ENCODE results near the gene CTDSPL2. TPM values are rescaled to one million over a fixed set of nuclear protein-coding genes. Genes with fewer than 3 reads are reported as not detected.
A peak's percentile ranks its signal among the peaks of the same experiment; 100 is the strongest.
"Not testable (repeated sequence)": the region's sequence is repeated elsewhere in the genome, so short reads cannot be mapped to it uniquely, and the experiment has no call there.

The CTDSPL2 gene
- total and polyA plus RNA-seq, 2 donors from 2014 or later, result 4.2 to 37.8 TPM

DNA sequence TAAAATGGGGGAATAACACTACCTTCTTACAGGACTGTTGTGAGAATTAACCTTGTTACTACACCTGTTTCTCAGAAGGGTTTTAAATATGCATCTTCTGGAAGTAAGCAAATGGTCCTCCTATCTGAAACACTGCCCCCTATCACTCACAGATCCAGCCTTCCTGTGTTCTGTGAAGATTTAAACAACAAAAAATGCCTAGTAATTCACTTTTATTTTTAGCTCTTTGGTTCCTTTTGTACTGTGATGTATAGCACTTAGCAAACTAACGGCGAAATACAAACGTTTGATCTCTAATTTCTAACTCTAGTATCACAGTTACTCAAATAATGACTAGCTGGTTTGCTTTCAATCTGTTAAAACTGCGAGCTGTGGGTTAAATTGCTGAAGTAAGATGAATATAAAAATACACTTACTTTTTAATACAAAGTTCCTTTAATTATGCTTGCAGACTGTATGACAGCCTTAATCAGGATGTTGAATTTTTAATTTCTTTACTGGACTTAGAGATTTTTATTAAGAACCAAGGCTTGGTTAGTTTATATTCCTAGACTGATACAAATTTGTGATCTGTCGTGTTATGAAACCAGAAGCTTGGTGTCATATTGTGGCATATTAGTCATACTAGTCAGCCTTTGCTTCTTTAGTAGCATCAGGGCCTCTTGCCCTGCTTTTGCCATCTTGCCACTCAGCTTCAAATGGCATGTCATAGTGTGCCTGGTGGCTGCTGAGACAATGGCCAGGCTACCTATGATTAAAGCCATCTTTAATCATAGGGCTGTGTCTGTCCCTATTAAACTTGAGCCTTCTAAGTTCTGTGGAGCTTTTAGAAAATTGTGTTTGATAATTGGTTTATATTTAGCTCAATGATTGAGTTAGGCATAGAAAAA, 118.7 kb downstream of the CTDSPL2 start:
- H3K27ac ChIP-seq (ENCODE audit: low read depth in 2 of 2, low read length in 2 of 2), result no peak overlapping the region

DNA sequence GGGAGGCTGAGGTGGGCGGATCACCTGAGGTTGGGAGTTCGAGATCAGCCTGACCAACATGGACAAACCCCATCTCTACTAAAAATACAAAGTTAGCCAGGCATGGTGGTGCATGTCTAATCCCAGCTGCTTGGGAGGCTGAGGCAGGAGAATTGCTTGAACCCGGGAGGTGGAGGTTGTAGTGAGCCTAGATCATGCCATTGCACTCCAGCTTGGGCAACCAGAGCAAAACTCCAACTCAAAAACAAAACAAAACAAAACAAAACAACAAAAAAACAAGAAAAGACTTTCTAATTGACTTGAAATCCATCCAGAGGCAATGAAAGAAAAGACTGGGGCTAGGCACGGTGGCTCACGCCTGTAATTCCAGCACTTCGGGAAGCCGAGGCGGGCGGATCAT, 121.7 kb downstream of the CTDSPL2 start:
- H3K27me3 ChIP-seq (ENCODE audit: control insufficient read depth, insufficient read depth, low read length); H3K36me3 ChIP-seq (ENCODE audit: control insufficient read depth in 2 of 3, insufficient read depth in 3 of 3, low read length in 3 of 3); intact Hi-C loops (cut with DNase I); H3K9me3 ChIP-seq (ENCODE audit: control insufficient read depth in 2 of 3, insufficient read depth in 1 of 3, low read length in 3 of 3); H3K9ac ChIP-seq (ENCODE audit: low read length in 3 of 3); H3K4me3 ChIP-seq (ENCODE audit: low read length in 3 of 3); H3K4me1 ChIP-seq (ENCODE audit: control insufficient read depth in 2 of 3, insufficient read depth in 2 of 3, low read depth in 1 of 3, low read length in 3 of 3); FAIRE-seq; DNase-seq; H3K27ac ChIP-seq (ENCODE audit: low read depth in 2 of 2, low read length in 2 of 2): not testable (repeated sequence)

More for the DNA sequence above, 118.7 kb downstream of the CTDSPL2 start:
- H3K9me3 ChIP-seq (ENCODE audit: control insufficient read depth in 2 of 3, insufficient read depth in 1 of 3, low read length in 3 of 3), result no peaks in the 10 kb centered on the region
- peaks cover 0 to 6% (median 3%) of the 10 kb centered on the region in 3 donors for H3K4me1 ChIP-seq (ENCODE audit: control insufficient read depth in 2 of 3, insufficient read depth in 2 of 3, low read depth in 1 of 3, low read length in 3 of 3)
- peak in 1 of 5 donors; percentile 10 for DNase-seq
- no peak overlapping the region for H3K4me3 ChIP-seq (ENCODE audit: low read length in 3 of 3)
- H3K36me3 ChIP-seq (ENCODE audit: control insufficient read depth in 2 of 3, insufficient read depth in 3 of 3, low read length in 3 of 3), result no peaks in the 10 kb centered on the region
- H3K27me3 ChIP-seq (ENCODE audit: control insufficient read depth, insufficient read depth, low read length), result no peaks in the 10 kb centered on the region
- intact Hi-C loops (cut with DNase I), result no loop called here
- H3K9ac ChIP-seq (ENCODE audit: low read length in 3 of 3), result no peak overlapping the region
- TF ChIP-seq, protein P1, sequence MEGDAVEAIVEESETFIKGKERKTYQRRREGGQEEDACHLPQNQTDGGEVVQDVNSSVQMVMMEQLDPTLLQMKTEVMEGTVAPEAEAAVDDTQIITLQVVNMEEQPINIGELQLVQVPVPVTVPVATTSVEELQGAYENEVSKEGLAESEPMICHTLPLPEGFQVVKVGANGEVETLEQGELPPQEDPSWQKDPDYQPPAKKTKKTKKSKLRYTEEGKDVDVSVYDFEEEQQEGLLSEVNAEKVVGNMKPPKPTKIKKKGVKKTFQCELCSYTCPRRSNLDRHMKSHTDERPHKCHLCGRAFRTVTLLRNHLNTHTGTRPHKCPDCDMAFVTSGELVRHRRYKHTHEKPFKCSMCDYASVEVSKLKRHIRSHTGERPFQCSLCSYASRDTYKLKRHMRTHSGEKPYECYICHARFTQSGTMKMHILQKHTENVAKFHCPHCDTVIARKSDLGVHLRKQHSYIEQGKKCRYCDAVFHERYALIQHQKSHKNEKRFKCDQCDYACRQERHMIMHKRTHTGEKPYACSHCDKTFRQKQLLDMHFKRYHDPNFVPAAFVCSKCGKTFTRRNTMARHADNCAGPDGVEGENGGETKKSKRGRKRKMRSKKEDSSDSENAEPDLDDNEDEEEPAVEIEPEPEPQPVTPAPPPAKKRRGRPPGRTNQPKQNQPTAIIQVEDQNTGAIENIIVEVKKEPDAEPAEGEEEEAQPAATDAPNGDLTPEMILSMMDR (IDR thresholded peaks at IDR 0.05; ENCODE audit: borderline replicate concordance, extremely low read depth, insufficient read depth), result peak; percentile 14
- no peak for FAIRE-seq

DNA sequence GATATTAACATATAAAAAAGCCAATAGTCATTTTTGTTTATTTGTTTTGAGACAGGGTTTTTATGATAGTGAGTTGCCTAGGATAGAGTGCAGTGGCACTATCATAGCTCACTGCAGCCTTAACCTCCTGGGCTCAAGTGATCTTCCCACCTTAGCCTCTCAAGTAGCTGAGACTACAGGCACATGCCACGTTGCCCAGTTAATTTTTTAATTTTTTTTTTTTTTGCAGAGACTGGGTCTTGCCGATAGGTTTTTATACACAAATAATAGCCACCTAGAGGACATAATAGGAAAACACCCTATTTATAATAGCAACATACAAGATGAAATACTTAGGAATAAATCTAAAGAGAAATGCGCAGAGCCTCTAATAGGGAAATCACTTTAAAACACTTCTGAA, 122.8 kb downstream of the CTDSPL2 start:
- H3K36me3 ChIP-seq (ENCODE audit: control insufficient read depth in 2 of 3, insufficient read depth in 3 of 3, low read length in 3 of 3), result peaks cover 0 to 8% (median 7%) of the 10 kb centered on the region in 3 donors

DNA sequence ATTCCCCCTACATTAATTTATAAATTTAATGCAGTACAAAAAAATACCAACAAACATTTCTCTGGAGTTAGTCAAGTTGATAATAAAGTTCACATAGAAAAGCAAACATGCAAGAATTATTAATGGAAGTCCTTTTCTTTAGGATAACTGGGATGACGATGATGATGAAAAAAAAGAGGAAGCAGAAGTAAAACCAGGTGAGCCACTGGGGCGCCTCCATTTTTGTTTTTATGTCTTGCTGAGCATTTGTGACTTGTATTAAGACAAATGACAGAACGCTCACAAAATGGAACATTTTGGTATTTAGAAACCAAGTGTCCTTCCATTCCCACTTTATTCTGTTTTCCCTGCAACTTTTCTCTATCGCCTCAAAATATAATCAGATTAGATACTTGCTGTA, 123.3 kb downstream of the CTDSPL2 start:
- H3K36me3 ChIP-seq (ENCODE audit: control insufficient read depth in 2 of 3, insufficient read depth in 3 of 3, low read length in 3 of 3), result peaks cover 0 to 13% (median 7%) of the 10 kb centered on the region in 3 donors
- TF ChIP-seq, protein P1 (IDR thresholded peaks at IDR 0.05; ENCODE audit: borderline replicate concordance, extremely low read depth, insufficient read depth), result no peak
- no peak overlapping the region for H3K4me3 ChIP-seq (ENCODE audit: low read length in 3 of 3)
- no peaks in the 10 kb centered on the region for H3K27me3 ChIP-seq (ENCODE audit: control insufficient read depth, insufficient read depth, low read length)
- FAIRE-seq (no peak), DNase-seq (no peak)
- intact Hi-C loops (cut with DNase I), result no loop called here
- H3K27ac ChIP-seq (ENCODE audit: low read depth in 2 of 2, low read length in 2 of 2), result no peak overlapping the region
- no peaks in the 10 kb centered on the region for H3K9me3 ChIP-seq (ENCODE audit: control insufficient read depth in 2 of 3, insufficient read depth in 1 of 3, low read length in 3 of 3)
- H3K4me1 ChIP-seq (ENCODE audit: control insufficient read depth in 2 of 3, insufficient read depth in 2 of 3, low read depth in 1 of 3, low read length in 3 of 3), result peaks cover 0 to 2% (median 0%) of the 10 kb centered on the region in 3 donors
- H3K9ac ChIP-seq (ENCODE audit: low read length in 3 of 3), result no peak overlapping the region

More for the DNA sequence above, 122.8 kb downstream of the CTDSPL2 start:
- Histone ChIP-seq H3K27ac (ENCODE audit: low read depth in 2 of 2, low read length in 2 of 2) (no peak overlapping the region), H3K9me3 (ENCODE audit: control insufficient read depth in 2 of 3, insufficient read depth in 1 of 3, low read length in 3 of 3) (no peaks in the 10 kb centered on the region), H3K4me1 (ENCODE audit: control insufficient read depth in 2 of 3, insufficient read depth in 2 of 3, low read depth in 1 of 3, low read length in 3 of 3) (no peaks in the 10 kb centered on the region), H3K9ac (ENCODE audit: low read length in 3 of 3) (no peak overlapping the region), H3K27me3 (ENCODE audit: control insufficient read depth, insufficient read depth, low read length) (no peaks in the 10 kb centered on the region), H3K4me3 (ENCODE audit: low read length in 3 of 3) (no peak overlapping the region)
- TF ChIP-seq, protein P1 (IDR thresholded peaks at IDR 0.05; ENCODE audit: borderline replicate concordance, extremely low read depth, insufficient read depth), result no peak
- intact Hi-C loops (cut with DNase I), result no loop called here
- peak in 1 of 5 donors; percentile 19 for DNase-seq
- FAIRE-seq, result no peak

Measured in kidney (tissue), 14 donors.